SK-N-MC (cell line): Measurements from ENCODE around the gene EGFR.

Experiments
- DNase-seq: peaks from one replicate; pipeline ENCODE4 v3.0.0-alpha.2; 2011; ENCODE audit warnings: low read depth, low spot score
- H3K27ac ChIP-seq: fragments of 200-600 bp; sonication (generic); 2 replicates; pipeline ENCODE4 v1.5.1; 2016; ENCODE audit warnings: mixed run types
- H3K36me3 ChIP-seq: fragments of 200-600 bp; sonication (generic); 2 replicates; pipeline ENCODE4 v1.6.1; 2017; ENCODE audit warnings: antibody characterized with exemption, low read length, mixed read lengths; ENCODE audit not compliant: insufficient read depth
- H3K4me3 ChIP-seq: fragments of 200-600 bp; sonication (generic); 2 replicates; pipeline ENCODE4 v1.5.1; 2016
- H3K9ac ChIP-seq: fragments of 200-600 bp; sonication (generic); 2 replicates; pipeline ENCODE4 v1.8.0; 2017; ENCODE audit warnings: mixed run types, mixed read lengths; ENCODE audit not compliant: insufficient read length
- H3K9me3 ChIP-seq: fragments of 200-600 bp; sonication (generic); 2 replicates; pipeline ENCODE4 v1.6.1; 2017; ENCODE audit warnings: low read depth, mild to moderate bottlenecking, antibody characterized with exemption, low read length, moderate library complexity, mixed read lengths
- EZH2 ChIP-seq: fragments of 200-600 bp; sonication (generic); IDR thresholded peaks from one replicate; pipeline ENCODE4 v1.6.1; 2017; ENCODE audit warnings: antibody characterized with exemption
- FOXP2 ChIP-seq: optimal IDR thresholded peaks from 2 replicates; pipeline ENCODE3; 2011; ENCODE audit warnings: mild to moderate bottlenecking, moderate library complexity; ENCODE audit not compliant: insufficient read depth; ENCODE audit errors: extremely low read length, control extremely low read depth
- POLR2AphosphoS5 ChIP-seq: IDR thresholded peaks from 2 replicates; pipeline ENCODE4 v1.6.1; 2012; ENCODE audit warnings: mild to moderate bottlenecking, low read depth, low read length, borderline replicate concordance

The EGFR gene

GRCh38 chr7:55140221-55140940, 121.6 kb downstream of the EGFR start:
- Histone ChIP-seq H3K36me3 (no peaks in the 10 kb centered on the region), H3K9ac (no peak overlapping the region), H3K4me3 (no peak overlapping the region), H3K9me3 (no peaks in the 10 kb centered on the region), H3K27ac (no peak overlapping the region)
- no peak for TF ChIP-seq EZH2
- TF ChIP-seq FOXP2 = no peak
- no peak for DNase-seq

DNA sequence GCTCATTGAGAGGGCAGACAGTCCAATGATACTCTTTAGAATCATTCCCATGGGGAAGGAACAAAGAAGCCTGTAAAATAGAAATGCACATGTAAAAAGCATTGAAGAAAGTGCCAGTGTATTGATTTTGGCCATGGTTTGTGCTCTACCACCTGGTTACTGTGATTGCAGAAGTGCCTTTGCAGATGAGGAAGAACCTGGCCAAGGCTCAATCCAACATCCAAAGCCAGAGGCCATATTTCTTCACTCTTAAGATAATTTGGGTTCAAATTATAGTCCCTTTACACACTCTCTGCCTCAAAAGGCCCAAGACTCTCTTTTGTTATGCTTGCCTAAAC, 122.1 kb downstream of the EGFR start:
- Histone ChIP-seq H3K4me3 (no peak overlapping the region), H3K36me3 (no peaks in the 10 kb centered on the region), H3K27ac (no peak overlapping the region), H3K9ac (no peak overlapping the region), H3K9me3 (no peaks in the 10 kb centered on the region)
- no peak for DNase-seq
- no peak for TF ChIP-seq FOXP2
- no peak for TF ChIP-seq POLR2AphosphoS5
- no peak for TF ChIP-seq EZH2

DNA sequence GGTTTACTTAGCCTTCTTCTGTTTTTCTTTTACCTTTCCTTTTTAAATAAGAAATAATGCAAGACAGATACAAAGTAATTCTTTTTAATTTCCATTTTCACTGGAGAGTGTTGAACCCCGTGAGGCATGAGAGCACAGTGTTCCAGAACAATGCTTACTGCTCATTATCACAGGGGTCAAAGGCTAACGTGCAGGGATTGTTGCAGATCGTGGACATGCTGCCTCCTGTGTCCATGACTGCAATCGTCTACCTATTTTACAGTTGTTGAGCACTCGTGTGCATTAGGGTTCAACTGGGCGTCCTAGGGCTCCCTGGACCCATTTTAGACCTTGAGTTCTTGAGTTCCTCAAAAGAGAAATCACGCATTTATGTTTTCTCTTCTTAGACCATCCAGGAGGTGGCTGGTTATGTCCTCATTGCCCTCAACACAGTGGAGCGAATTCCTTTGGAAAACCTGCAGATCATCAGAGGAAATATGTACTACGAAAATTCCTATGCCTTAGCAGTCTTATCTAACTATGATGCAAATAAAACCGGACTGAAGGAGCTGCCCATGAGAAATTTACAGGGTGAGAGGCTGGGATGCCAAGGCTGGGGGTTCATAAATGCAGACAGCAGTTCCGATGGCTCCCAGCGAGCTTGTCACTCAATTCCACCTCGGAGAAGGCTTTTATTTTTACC, 124.2 kb downstream of the EGFR start:
- TF ChIP-seq POLR2AphosphoS5 (no peak), EZH2 (no peak), FOXP2 (no peak)
- no peak overlapping the region for H3K27ac ChIP-seq
- DNase-seq = no peak
- H3K4me3 ChIP-seq = no peak overlapping the region
- no peaks in the 10 kb centered on the region for H3K36me3 ChIP-seq
- H3K9ac ChIP-seq = no peak overlapping the region
- H3K9me3 ChIP-seq = no peaks in the 10 kb centered on the region

GRCh38 chr7:55144333-55145317, 125.8 kb downstream of the EGFR start:
- H3K36me3 ChIP-seq = no peaks in the 10 kb centered on the region
- no peak overlapping the region for H3K27ac ChIP-seq
- H3K4me3 ChIP-seq = no peak overlapping the region
- no peak overlapping the region for H3K9ac ChIP-seq
- TF ChIP-seq POLR2AphosphoS5 = no peak
- TF ChIP-seq EZH2 = no peak
- TF ChIP-seq FOXP2 = no peak
- no peaks in the 10 kb centered on the region for H3K9me3 ChIP-seq
- DNase-seq = no peak

DNA sequence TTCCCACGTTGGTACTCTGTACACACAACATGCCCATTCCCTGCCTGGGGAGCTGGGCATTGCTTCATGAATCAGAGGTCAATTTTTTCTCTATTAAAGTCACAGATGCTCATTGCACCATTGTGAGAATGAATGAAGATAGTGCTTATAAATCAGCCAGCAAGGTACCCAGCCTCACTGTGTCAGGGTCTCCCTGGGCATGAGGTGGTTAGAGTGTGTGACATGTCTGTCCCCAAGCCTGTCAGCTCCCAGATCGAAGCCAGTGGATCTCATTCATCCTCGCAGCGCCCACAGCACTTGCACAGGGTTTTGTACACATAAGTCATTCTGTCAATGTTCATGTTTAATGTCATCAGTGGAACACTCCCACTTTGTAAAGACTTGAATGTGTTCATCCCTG, 126.8 kb downstream of the EGFR start:
- H3K36me3 ChIP-seq = no peaks in the 10 kb centered on the region
- DNase-seq = no peak
- H3K4me3 ChIP-seq = no peak overlapping the region
- no peaks in the 10 kb centered on the region for H3K9me3 ChIP-seq
- no peak overlapping the region for H3K27ac ChIP-seq
- TF ChIP-seq EZH2 = no peak
- TF ChIP-seq FOXP2 = no peak
- no peak for TF ChIP-seq POLR2AphosphoS5
- no peak overlapping the region for H3K9ac ChIP-seq

GRCh38 chr7:55147101-55147500, 128.3 kb downstream of the EGFR start:
- H3K36me3 ChIP-seq = no peaks in the 10 kb centered on the region
- DNase-seq = no peak
- no peaks in the 10 kb centered on the region for H3K9me3 ChIP-seq
- H3K27ac ChIP-seq = no peak overlapping the region
- H3K4me3 ChIP-seq = no peak overlapping the region
- no peak for TF ChIP-seq EZH2
- TF ChIP-seq POLR2AphosphoS5 = no peak
- no peak for TF ChIP-seq FOXP2
- no peak overlapping the region for H3K9ac ChIP-seq

DNA sequence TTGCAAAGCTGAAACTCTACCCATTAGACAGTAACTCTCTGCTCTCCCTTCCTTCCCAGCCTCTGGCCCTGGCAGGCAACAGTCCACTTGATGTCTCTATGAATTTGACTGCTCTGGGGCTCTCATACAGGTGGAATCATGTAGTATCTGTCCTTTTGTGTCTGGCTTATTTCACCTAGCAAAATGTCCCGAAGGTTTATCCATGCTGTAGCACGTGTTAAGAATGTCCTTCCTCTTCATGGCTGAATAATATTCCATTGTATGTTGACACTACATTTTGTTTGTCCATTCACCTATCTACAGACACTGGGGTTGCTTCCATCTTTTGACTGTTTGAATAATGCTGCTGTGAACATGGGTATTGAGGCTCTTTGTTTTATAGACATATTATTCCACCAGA, 128.9 kb downstream of the EGFR start:
- no peaks in the 10 kb centered on the region for H3K9me3 ChIP-seq
- TF ChIP-seq FOXP2 (no peak), POLR2AphosphoS5 (no peak), EZH2 (no peak)
- H3K27ac ChIP-seq = no peak overlapping the region
- no peak for DNase-seq
- H3K9ac ChIP-seq = no peak overlapping the region
- no peak overlapping the region for H3K4me3 ChIP-seq
- H3K36me3 ChIP-seq = no peaks in the 10 kb centered on the region

GRCh38 chr7:55148571-55148970, 129.8 kb downstream of the EGFR start:
- Histone ChIP-seq H3K9ac (no peak overlapping the region), H3K27ac (no peak overlapping the region), H3K4me3 (no peak overlapping the region), H3K9me3 (no peaks in the 10 kb centered on the region), H3K36me3 (no peaks in the 10 kb centered on the region)
- no peak for TF ChIP-seq EZH2
- no peak for TF ChIP-seq POLR2AphosphoS5
- no peak for TF ChIP-seq FOXP2
- DNase-seq = no peak
